HepG2 (cell line): ENCODE results near the gene MRPL28. TPM values are rescaled to one million over a fixed set of nuclear protein-coding genes. Genes with fewer than 3 reads are reported as not detected.

Experiments used
- ATF7-NPFF ChIP-seq: sonication (generic); formaldehyde crosslinking; IDR thresholded peaks from 2 replicates; pipeline ENCODE4 v1.8.1; 2023; ENCODE audit warnings: mild to moderate bottlenecking, low read depth, missing genetic modification reagents, moderate library complexity
- EED ChIP-seq: sonication (generic); formaldehyde crosslinking; IDR thresholded peaks from 2 replicates; pipeline ENCODE4 v1.5.0; 2020; ENCODE audit warnings: mild to moderate bottlenecking, missing genetic modification reagents
- ELF1 ChIP-seq: sonication (generic); formaldehyde crosslinking; IDR thresholded peaks from 2 replicates; pipeline ENCODE4 v1.4.0; 2020; ENCODE audit warnings: missing genetic modification reagents
- ELF4 ChIP-seq: sonication (generic); formaldehyde crosslinking; IDR thresholded peaks from 2 replicates; pipeline ENCODE4 v1.5.0; 2020; ENCODE audit warnings: missing genetic modification reagents, mild to moderate bottlenecking, moderate library complexity, borderline replicate concordance
- FOSL2 ChIP-seq: sonication (generic); formaldehyde crosslinking; IDR thresholded peaks from 2 replicates; pipeline ENCODE4 v1.4.0; 2020; ENCODE audit warnings: missing genetic modification reagents
- FOXO1 ChIP-seq: sonication (generic); formaldehyde crosslinking; IDR thresholded peaks from 2 replicates; pipeline ENCODE4 v1.4.0; 2020; ENCODE audit warnings: missing genetic modification reagents
- GPN1 ChIP-seq: sonication (generic); formaldehyde crosslinking; IDR thresholded peaks from 2 replicates; pipeline ENCODE4 v1.5.1; 2020; ENCODE audit warnings: missing genetic modification reagents, borderline replicate concordance
- ISX ChIP-seq: sonication (generic); formaldehyde crosslinking; conservative IDR thresholded peaks from 2 replicates; pipeline ENCODE4 v1.5.0; 2020; ENCODE audit warnings: missing genetic modification reagents
- MED8 ChIP-seq: sonication (generic); formaldehyde crosslinking; IDR thresholded peaks from 2 replicates; pipeline ENCODE4 v1.8.1; 2023; ENCODE audit warnings: mild to moderate bottlenecking, missing genetic modification reagents; ENCODE audit not compliant: insufficient replicate concordance
- NFYB ChIP-seq: sonication (generic); formaldehyde crosslinking; IDR thresholded peaks from 2 replicates; pipeline ENCODE4 v1.4.0; 2020; ENCODE audit warnings: missing genetic modification reagents
- NONO ChIP-seq, 2 experiments: fragments of 450-650 bp in 1 of 2; sonication (generic) in 1 of 2; formaldehyde crosslinking in 1 of 2; IDR thresholded peaks in 1 of 2; conservative IDR thresholded peaks in 1 of 2; 2 replicates each; pipeline versions ENCODE4 v1.6.1 to v1.8.0; 2017 to 2022; ENCODE audit warnings: mild to moderate bottlenecking in 1 of 2, missing genetic modification reagents in 1 of 2, moderate library complexity in 1 of 2
- NPAS2 ChIP-seq: sonication (generic); formaldehyde crosslinking; IDR thresholded peaks from 2 replicates; pipeline ENCODE4 v1.8.0; 2022; ENCODE audit warnings: mild to moderate bottlenecking, missing genetic modification reagents, borderline replicate concordance
- RFX5 ChIP-seq: IDR thresholded peaks from 2 replicates; pipeline ENCODE4 v1.6.1; 2011; ENCODE audit warnings: low read depth, low read length, improper control_type of control experiment
- TBX2 ChIP-seq: sonication (generic); formaldehyde crosslinking; IDR thresholded peaks from 2 replicates; pipeline ENCODE4 v1.5.0; 2020; ENCODE audit warnings: missing genetic modification reagents, mild to moderate bottlenecking, borderline replicate concordance
- THYN1 ChIP-seq: sonication (generic); formaldehyde crosslinking; IDR thresholded peaks from 2 replicates; pipeline ENCODE4 v1.8.1; 2023; ENCODE audit warnings: low read depth, mild to moderate bottlenecking, moderate library complexity, missing genetic modification reagents, borderline replicate concordance
- YEATS4 ChIP-seq: sonication (generic); formaldehyde crosslinking; IDR thresholded peaks from 2 replicates; pipeline ENCODE4 v1.4.0; 2020; ENCODE audit warnings: missing genetic modification reagents, borderline replicate concordance
- ZKSCAN1 ChIP-seq: fragments of 150-350 bp; IDR thresholded peaks from 2 replicates; pipeline ENCODE4 v1.6.1; 2014; ENCODE audit warnings: low read length
- ZNF30 ChIP-seq: sonication (generic); formaldehyde crosslinking; IDR thresholded peaks from 2 replicates; pipeline ENCODE4 v1.5.0; 2020; ENCODE audit warnings: mild to moderate bottlenecking, missing genetic modification reagents
- ZNF326 ChIP-seq: sonication (generic); formaldehyde crosslinking; IDR thresholded peaks from 2 replicates; pipeline ENCODE4 v1.4.0; 2020; ENCODE audit warnings: missing genetic modification reagents, borderline replicate concordance
- ZNF432 ChIP-seq: sonication (generic); formaldehyde crosslinking; IDR thresholded peaks from 2 replicates; pipeline ENCODE4 v1.5.0; 2020; ENCODE audit warnings: missing genetic modification reagents, mild to moderate bottlenecking, borderline replicate concordance
- ZNF567 ChIP-seq: sonication (generic); formaldehyde crosslinking; IDR thresholded peaks from 2 replicates; pipeline ENCODE4 v1.8.1; 2023; ENCODE audit warnings: mild to moderate bottlenecking, missing genetic modification reagents, borderline replicate concordance
- ZNF569 ChIP-seq: sonication (generic); formaldehyde crosslinking; IDR thresholded peaks from 2 replicates; pipeline ENCODE4 v1.5.0; 2020; ENCODE audit warnings: mild to moderate bottlenecking, missing genetic modification reagents, moderate library complexity, borderline replicate concordance
- ZNF616 ChIP-seq: sonication (generic); formaldehyde crosslinking; IDR thresholded peaks from 2 replicates; pipeline ENCODE4 v1.5.0; 2020; ENCODE audit warnings: low read depth, mild to moderate bottlenecking, missing genetic modification reagents
- ZNF652 ChIP-seq: IDR thresholded peaks from 2 replicates; pipeline ENCODE4 v1.6.1; 2016; ENCODE audit warnings: low read depth, borderline replicate concordance
- ZNF772 ChIP-seq: sonication (generic); formaldehyde crosslinking; IDR thresholded peaks from 2 replicates; pipeline ENCODE4 v1.5.0; 2020; ENCODE audit warnings: mild to moderate bottlenecking, missing genetic modification reagents
- ZNF782 ChIP-seq: sonication (generic); formaldehyde crosslinking; IDR thresholded peaks from 2 replicates; pipeline ENCODE4 v1.4.0; 2020; ENCODE audit warnings: missing genetic modification reagents, mild to moderate bottlenecking, borderline replicate concordance
- ZSCAN12 ChIP-seq: sonication (generic); formaldehyde crosslinking; IDR thresholded peaks from 2 replicates; pipeline ENCODE4 v1.9.0; 2021; ENCODE audit warnings: mild to moderate bottlenecking, missing genetic modification reagents
- ZZZ3 ChIP-seq: sonication (generic); formaldehyde crosslinking; IDR thresholded peaks from 2 replicates; pipeline ENCODE4 v1.4.0; 2020; ENCODE audit warnings: missing genetic modification reagents, mild to moderate bottlenecking, borderline replicate concordance
- polyA plus RNA-seq, 8 experiments: library from polyadenylated mRNA; depleted of rRNA in 3 of 8; stranded (reverse) in 7 of 8; unstranded in 1 of 8; fragments of >200 nt; fragmentation: Illumina TruSeq in 4 of 8; extraction: Trizol in 4 of 8; gene quantifications; 2 replicates each; pipeline versions ENCODE4 v1.2.1 to v1.2.3, GENCODE V29; 2011 to 2016; ENCODE audit warnings: low read depth in 4 of 8, missing spikeins in 1 of 8, mixed read lengths in 1 of 8; ENCODE audit not compliant: insufficient read depth in 1 of 8
- total RNA-seq, 5 experiments: library from RNA; depleted of rRNA; stranded (reverse); fragments of >200 nt; fragmentation: Illumina TruSeq; extraction: Trizol; gene quantifications; 2 replicates each; pipeline ENCODE4 v1.2.3, GENCODE V29; 2016; ENCODE audit warnings: low read depth in 1 of 5
- TF ChIP-seq, protein P1 (sequence below): sonication (generic); formaldehyde crosslinking; IDR thresholded peaks from 2 replicates; pipeline ENCODE4 v1.4.0; 2020; ENCODE audit warnings: missing genetic modification reagents, borderline replicate concordance
- TF ChIP-seq, protein P2 (sequence below): conservative IDR thresholded peaks from 2 replicates; pipeline ENCODE4 v1.6.1; 2018; ENCODE audit warnings: missing genetic modification reagents

The MRPL28 gene
- total and polyA plus RNA-seq, 2 of the 13 experiments (the other 11 are each of a cell fraction or from before 2014, with no cell fraction given), result 114 to 135 TPM

DNA sequence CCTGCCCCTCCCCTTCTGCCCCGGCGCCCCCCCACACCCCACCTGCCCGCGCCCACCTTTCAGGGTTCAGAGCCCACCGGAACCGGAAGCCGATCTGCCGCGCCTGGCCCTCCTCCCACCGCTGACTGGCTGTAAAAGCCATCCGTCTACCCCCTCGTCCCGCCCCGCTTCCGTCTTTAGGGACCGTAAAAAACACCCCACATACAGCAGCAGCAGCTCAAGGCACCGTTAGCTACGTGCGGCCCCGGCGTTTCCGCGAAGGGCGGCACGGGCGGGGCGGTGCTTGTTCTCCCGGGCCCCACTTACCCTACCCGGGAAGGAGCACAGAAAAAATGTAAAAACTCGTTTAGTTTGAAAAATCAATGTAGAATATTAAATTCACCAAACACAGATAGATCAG lies at the start of gene MRPL28 (continued):
- peak; percentile 89 for TF ChIP-seq ELF1 (CRISPR knock-in tag)
- no peak for TF ChIP-seq ELF4
- no peak for TF ChIP-seq ZNF616 (CRISPR knock-in tag)
- no peak for TF ChIP-seq ZNF569 (CRISPR knock-in tag)
- TF ChIP-seq ZNF30, result no peak
- no peak for TF ChIP-seq GPN1 (CRISPR knock-in tag)
- no peak for TF ChIP-seq ATF7-NPFF
- TF ChIP-seq ZKSCAN1, result no peak
- TF ChIP-seq EED (CRISPR knock-in tag), result no peak
- peak; percentile 91 for TF ChIP-seq NFYB
- no peak for TF ChIP-seq FOXO1 (CRISPR knock-in tag)
- TF ChIP-seq YEATS4, result no peak
- no peak for TF ChIP-seq ISX (CRISPR knock-in tag)
- no peak for TF ChIP-seq MED8 (CRISPR knock-in tag)
- no peak for TF ChIP-seq TBX2 (CRISPR knock-in tag)
- TF ChIP-seq ZSCAN12, result no peak
- TF ChIP-seq NONO (IDR thresholded peaks at IDR 0.05), result no peak
- TF ChIP-seq NONO (CRISPR knock-in tag; conservative IDR thresholded peaks at IDR 0.05), result no peak
- no peak for TF ChIP-seq THYN1
- no peak; the same call in 1 of the 2 replicates for TF ChIP-seq FOSL2
- TF ChIP-seq ZZZ3 (CRISPR knock-in tag), result no peak
- TF ChIP-seq RFX5, result no peak
- TF ChIP-seq, protein P1, sequence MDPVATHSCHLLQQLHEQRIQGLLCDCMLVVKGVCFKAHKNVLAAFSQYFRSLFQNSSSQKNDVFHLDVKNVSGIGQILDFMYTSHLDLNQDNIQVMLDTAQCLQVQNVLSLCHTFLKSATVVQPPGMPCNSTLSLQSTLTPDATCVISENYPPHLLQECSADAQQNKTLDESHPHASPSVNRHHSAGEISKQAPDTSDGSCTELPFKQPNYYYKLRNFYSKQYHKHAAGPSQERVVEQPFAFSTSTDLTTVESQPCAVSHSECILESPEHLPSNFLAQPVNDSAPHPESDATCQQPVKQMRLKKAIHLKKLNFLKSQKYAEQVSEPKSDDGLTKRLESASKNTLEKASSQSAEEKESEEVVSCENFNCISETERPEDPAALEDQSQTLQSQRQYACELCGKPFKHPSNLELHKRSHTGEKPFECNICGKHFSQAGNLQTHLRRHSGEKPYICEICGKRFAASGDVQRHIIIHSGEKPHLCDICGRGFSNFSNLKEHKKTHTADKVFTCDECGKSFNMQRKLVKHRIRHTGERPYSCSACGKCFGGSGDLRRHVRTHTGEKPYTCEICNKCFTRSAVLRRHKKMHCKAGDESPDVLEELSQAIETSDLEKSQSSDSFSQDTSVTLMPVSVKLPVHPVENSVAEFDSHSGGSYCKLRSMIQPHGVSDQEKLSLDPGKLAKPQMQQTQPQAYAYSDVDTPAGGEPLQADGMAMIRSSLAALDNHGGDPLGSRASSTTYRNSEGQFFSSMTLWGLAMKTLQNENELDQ (CRISPR knock-in tag), result no peak
- peak; percentile 92 for TF ChIP-seq ZNF326 (CRISPR knock-in tag)
- TF ChIP-seq ZNF567, result no peak
- no peak for TF ChIP-seq ZNF432
- TF ChIP-seq ZNF782, result no peak
- no peak for TF ChIP-seq NPAS2
- no peak for TF ChIP-seq ZNF652 (CRISPR knock-in tag)
- no peak for TF ChIP-seq ZNF772 (CRISPR knock-in tag)
- TF ChIP-seq, protein P2, sequence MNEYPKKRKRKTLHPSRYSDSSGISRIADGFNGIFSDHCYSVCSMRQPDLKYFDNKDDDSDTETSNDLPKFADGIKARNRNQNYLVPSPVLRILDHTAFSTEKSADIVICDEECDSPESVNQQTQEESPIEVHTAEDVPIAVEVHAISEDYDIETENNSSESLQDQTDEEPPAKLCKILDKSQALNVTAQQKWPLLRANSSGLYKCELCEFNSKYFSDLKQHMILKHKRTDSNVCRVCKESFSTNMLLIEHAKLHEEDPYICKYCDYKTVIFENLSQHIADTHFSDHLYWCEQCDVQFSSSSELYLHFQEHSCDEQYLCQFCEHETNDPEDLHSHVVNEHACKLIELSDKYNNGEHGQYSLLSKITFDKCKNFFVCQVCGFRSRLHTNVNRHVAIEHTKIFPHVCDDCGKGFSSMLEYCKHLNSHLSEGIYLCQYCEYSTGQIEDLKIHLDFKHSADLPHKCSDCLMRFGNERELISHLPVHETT, result no peak
